ENCODE results near the gene PPP1R1A.

PPP1R1A gene

GRCh38 chr12:54579258-54579657 is 9.2 kb downstream of the PPP1R1A start:
- no peak for DNase-seq (ENCODE audit: extremely low spot score, insufficient read length, low read depth)
- no peak for FAIRE-seq

DNA sequence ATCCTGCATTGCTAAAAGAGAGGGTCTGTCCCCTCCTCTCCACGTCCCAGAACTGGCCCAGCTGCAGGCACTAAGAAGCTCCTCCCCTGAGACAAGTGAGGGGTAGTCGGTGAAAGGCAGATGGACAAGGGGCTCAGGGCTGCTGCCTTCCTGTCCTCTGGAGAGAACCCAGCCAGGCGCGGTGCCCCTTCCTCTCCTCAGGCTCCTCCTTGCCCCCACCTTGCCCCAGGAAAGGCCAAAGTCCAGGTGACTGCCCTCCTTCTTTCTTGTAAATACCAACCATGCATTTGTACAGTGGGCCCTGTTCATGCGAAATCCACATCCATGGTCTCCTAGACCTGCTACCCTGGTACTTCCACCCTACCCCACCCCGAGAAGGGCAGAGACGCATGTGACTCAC is 9.7 kb downstream of the PPP1R1A start:
- DNase-seq (ENCODE audit: extremely low spot score, insufficient read length, low read depth) (no peak), FAIRE-seq (no peak)

- FAIRE-seq (no peak), DNase-seq (ENCODE audit: extremely low spot score, insufficient read length, low read depth) (no peak)
Measured at GRCh38 chr12:54572881-54573280, 15.6 kb downstream of the PPP1R1A start.

- FAIRE-seq = no peak
- DNase-seq (ENCODE audit: extremely low spot score, insufficient read length, low read depth) = no peak
Measured at GRCh38 chr12:54571193-54572188, 17.0 kb downstream of the PPP1R1A start.

DNA sequence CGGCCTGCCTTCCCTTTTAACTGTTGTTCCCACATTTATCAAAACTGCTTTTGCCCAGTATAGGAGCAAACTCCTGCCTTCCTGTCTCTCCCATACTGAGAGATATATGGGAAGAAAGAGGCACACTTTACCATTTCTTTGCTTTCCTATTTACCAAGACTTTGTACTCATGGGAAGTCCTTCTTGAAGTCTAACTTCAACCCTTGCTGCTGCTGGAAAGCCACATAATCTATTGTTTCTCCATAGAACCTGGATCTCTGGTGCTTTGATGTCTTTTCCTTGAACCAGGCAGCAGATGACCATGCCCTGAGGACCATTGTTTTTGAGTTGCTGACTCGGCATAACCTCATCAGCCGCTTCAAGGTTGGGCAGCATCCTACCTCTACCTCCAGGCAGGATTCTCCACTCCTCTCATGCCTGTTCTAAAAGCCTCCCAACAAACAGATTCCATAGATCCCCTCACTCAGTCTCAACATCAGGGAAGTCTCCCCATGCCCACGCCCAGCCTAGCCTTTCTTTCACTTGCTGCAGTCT is 18.4 kb downstream of the PPP1R1A start:
- no peak for DNase-seq (ENCODE audit: extremely low spot score, insufficient read length, low read depth)
- no peak for FAIRE-seq

GRCh38 chr12:54569072-54569471 is 19.4 kb downstream of the PPP1R1A start:
- DNase-seq (ENCODE audit: extremely low spot score, insufficient read length, low read depth) (no peak), FAIRE-seq (no peak)

GRCh38 chr12:54566792-54567191 is 21.7 kb downstream of the PPP1R1A start:
- FAIRE-seq (no peak), DNase-seq (ENCODE audit: extremely low spot score, insufficient read length, low read depth) (no peak)

DNA sequence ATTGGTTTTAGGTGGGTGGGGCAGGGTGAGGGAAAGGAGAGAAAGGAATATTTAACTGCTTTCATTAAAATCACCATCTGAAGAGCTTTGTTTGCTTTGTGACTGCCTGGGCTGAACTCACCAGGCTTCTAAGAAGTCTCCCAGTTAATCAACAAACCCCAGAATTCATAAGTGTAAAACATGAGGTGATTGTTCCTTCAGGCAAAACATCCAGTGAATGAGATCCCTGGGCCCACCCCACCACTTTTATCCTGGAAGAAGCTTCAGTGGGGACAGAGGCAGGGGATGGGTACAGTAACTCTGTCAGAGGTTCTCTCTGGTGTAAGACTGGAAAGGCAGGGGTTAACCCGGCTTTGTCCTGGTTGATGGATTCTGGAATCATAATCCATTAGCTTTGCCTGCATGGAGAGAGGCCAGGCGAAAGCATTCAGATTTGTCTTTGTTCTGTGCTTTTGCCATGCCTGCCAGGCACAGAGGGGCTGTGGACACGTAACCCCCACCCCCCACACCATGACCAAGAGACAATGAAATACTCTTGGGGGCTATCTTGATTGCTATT is 22.4 kb downstream of the PPP1R1A start:
- no peak for FAIRE-seq
- DNase-seq (ENCODE audit: extremely low spot score, insufficient read length, low read depth) = no peak

GRCh38 chr12:54565310-54565985 is 23.0 kb downstream of the PPP1R1A start:
- FAIRE-seq (no peak), DNase-seq (ENCODE audit: extremely low spot score, insufficient read length, low read depth) (no peak)

- FAIRE-seq (no peak), DNase-seq (ENCODE audit: extremely low spot score, insufficient read length, low read depth) (no peak)
Measured at GRCh38 chr12:54564768-54565167, 23.7 kb downstream of the PPP1R1A start.

DNA sequence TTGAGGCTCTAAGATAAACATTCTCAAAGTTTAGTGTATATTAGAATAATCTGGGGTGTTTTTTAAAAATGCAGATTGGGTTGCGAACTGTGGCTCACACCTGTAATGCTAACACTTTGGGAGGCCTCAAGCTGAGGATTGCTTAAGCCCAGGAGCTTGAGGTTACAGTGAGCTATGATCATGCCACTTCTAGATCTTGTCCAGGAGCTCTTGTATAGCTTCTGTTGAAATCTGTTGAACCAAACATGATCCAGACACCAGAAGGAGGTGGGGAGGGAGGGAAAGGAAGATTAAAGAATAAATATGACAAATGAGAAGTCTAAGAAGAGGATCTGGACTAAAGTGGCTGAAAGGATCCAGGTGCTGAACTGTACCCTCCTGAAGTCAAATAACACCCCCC is 24.7 kb downstream of the PPP1R1A start:
- FAIRE-seq (no peak), DNase-seq (ENCODE audit: extremely low spot score, insufficient read length, low read depth) (no peak)

- DNase-seq (ENCODE audit: extremely low spot score, insufficient read length, low read depth) = no peak
- no peak for FAIRE-seq
Measured at GRCh38 chr12:54562750-54563356, 25.6 kb downstream of the PPP1R1A start.

DNA sequence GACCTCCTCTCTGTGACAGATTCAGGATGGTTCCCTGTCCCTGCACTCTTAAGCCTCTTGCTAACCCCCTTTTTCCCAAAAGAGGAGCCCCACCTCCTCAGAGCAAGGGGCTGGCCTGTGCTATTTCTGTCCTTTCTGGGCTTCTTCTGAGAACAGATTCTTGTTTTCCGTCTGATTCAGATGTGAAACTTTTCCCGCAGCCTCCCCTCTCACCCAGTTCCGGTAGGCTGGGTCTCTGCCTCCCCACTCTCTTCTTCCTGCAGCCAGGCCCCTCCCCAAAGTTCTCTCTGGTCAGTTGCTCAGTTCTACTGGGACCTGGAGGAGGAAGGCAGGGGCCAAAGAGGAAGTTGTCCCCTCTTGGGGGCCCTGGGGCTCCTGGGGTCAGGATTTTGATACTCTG is 27.3 kb downstream of the PPP1R1A start:
- FAIRE-seq = peak; percentile 47
- DNase-seq (ENCODE audit: extremely low spot score, insufficient read length, low read depth) = no peak

- peak; percentile 98 for FAIRE-seq
- DNase-seq (ENCODE audit: extremely low spot score, insufficient read length, low read depth) = peak; percentile 94
Measured at GRCh38 chr12:54560374-54560858, 28.0 kb downstream of the PPP1R1A start.

DNA sequence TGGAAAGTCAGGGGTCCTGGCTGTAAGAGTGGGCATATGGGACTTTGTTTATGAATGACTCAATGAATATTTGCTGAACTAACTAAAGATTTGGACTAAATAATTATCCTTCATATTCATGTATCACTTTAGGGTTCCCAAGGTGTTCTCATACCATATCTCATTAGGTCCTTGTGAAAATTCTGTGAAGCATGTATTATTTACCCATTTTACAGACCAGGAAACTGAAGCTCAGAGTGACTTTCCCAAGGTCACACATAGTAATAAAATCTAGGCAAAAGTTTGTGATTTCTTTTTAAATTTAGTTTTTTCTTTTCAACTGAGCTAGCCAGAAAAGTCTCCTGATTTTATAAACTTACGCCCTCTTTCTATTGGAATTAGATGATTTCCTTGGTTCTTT is 29.7 kb downstream of the PPP1R1A start:
- FAIRE-seq = no peak
- no peak for DNase-seq (ENCODE audit: extremely low spot score, insufficient read length, low read depth)

GRCh38 chr12:54558311-54558710 is 30.1 kb downstream of the PPP1R1A start:
- FAIRE-seq (no peak), DNase-seq (ENCODE audit: extremely low spot score, insufficient read length, low read depth) (no peak)

- FAIRE-seq = no peak
- no peak for DNase-seq (ENCODE audit: extremely low spot score, insufficient read length, low read depth)
Measured at GRCh38 chr12:54555670-54556257, 32.7 kb downstream of the PPP1R1A start.

DNA sequence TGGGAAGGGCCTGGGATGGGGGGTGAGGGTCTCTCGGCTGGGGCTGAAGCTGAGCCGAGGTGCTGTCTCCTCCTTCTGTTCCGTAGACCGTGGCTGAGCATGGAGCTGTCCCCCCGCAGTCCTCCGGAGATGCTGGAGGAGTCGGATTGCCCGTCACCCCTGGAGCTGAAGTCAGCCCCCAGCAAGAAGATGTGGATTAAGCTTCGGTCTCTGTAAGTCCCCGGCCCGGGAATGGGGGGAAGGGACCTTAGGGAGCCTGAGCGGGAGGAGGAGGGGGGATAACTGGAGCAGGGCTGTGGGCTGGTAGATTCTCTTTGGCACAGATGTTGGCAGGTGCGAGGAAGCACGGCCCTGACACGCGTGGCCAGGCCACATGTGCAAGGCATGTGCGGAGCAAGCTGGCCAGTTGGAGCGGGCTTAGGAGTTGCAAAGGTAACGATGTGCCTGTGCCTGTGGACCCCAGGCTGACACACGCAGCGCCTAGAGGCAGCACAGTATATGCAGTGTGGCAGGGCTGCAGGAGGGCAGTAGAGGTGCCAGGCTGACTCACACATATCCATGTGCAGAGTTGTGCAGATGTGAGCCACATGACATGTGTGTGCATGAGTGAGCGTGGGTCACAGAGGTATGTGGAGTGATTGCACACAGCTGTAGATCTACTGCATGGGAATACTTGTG is 38.5 kb downstream of the PPP1R1A start:
- DNase-seq (ENCODE audit: extremely low spot score, insufficient read length, low read depth) = no peak
- FAIRE-seq = no peak

DNA sequence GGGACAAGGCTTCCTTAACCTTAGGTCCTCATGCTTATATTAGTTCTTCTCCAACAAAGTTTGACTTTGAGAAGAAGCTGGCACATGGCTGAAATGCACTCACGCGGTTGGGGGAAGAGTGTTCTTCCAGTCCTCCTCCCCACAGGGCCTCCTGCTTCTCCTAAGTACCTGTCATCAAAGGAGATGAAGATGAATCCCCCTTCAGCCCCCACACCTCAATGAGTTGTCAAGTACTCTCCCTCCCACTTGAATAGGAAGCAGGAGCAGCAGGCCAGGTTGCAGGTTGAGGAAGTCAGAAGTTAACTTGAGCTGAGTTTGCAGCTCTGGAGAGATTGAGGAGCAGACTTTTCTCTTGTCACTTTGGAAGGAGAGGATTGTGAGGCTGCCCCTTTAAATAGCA is 41.9 kb downstream of the PPP1R1A start:
- DNase-seq (ENCODE audit: extremely low spot score, insufficient read length, low read depth) (no peak), FAIRE-seq (no peak)

Data from GM18507 (cell line).